TTC549 (cell line): Measurements from ENCODE around the gene ZNF223.

ENCODE experiments used
- FAIRE-seq: peaks from 2 replicates; lab custom pipeline; 2012; peaks lifted over from hg19 to GRCh38; lab: Jason Lieb, UNC

The ZNF223 gene

DNA sequence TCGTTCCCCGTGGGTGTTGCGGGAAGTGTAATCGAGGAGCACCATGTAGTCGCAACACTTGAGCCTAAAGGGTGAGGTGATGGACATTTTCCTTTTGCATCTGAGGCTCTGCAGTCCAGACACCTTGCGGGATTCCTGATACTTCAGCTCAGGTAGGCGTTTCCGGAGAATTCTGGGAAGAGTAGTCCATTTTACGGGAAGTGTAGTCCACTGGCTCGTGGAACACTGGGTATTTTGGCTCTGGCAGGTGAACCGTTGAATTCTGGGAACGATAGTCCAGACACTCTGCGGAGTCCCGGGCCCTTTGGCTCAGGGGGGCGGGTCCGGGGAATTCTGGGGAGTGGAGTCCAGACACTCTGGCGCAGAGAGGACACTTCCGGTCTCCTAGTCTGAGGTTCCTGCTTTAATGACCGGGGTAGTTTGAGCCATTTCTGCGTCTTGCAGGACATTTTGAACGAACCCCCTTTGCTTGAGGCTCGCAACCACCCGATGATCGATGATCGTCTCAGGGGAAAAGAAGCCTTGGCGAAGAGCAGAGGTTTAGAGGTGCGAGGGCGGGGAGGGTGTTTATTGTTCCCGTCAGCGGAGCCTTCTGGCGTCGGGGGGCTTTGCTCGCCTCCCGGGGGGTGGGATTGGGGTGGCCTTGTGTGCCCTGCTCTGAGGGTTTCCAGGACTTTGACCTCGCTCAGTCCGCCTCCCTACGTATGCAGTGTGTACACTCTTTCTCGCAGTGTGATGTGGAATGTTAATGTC is at the start of gene ZNF223:
Gene ZNF223 (plus strand): TSS at position 387 of the 753 bp plus-strand sequence. CDS start 3,141 bp downstream, outside the sequence.
- FAIRE-seq, result peak; percentile 55

DNA sequence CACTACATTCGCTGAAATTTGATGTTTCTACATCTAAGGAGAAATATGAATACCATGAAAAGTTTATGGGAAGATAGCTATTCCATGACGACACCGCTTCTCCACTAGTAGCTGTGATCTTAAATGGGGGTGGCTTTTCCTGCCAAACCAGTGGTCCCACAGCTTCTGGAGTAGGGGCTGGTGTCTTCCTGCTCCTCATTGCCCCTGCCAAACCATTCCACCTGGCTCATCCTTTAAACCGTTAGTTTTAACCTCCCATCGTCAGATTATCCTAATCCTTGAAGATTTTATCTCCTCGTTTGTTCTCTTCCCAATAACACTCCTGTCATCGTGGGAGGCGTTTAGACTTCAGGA is 49.6 kb upstream of the ZNF223 start:
- no peak for FAIRE-seq

DNA sequence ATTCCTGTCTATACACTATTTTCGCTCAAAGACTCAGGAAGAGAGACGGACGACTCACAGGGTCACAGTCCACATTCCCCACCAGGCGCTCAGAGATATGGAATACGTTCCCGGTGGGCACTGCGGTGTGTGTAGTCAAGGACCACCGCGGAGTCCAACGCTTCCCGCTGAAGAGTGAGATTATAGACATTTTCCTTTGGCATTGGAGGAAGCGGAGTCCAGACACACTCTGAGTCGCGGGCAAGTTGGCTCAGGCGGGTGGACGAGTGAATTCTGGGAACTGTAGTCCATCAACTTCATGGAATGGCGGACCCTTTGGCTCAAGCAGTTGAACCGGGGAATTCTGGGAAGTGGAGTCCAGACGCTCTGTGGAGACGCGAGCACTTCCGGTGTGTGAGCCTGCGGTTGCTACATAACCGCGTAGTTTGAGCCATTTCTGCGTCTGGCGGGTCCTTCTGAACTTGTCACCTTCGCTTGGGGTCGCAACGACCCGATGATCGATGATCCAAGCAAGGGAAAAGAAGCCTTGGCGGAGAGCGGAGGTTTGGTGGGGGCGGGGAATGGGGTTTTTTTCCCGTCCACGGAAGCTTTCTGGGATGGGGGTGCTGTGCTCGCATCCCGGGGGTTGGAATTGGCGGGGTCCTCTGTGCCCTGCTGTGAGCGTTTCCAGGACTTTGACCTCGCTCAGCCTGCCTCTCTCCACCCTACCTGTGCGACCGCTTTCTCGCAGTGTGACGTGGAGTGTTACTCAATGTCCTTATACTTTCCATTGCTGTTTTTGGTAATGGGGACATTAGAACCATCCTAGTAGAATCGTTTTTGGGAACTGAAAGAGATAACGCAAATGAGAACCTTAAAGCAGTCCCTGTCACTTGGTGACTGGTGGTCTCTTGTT is 49.0 kb upstream of the ZNF223 start, which contains the start of gene ZNF230:
Gene ZNF230 (plus strand): TSS at position 392 of the 895 bp plus-strand sequence. CDS start 4,122 bp downstream, outside the sequence.
- FAIRE-seq, result peak; percentile 91

GRCh38 chr19:44003461-44004009 is 48.3 kb upstream of the ZNF223 start:
- no peak for FAIRE-seq

DNA sequence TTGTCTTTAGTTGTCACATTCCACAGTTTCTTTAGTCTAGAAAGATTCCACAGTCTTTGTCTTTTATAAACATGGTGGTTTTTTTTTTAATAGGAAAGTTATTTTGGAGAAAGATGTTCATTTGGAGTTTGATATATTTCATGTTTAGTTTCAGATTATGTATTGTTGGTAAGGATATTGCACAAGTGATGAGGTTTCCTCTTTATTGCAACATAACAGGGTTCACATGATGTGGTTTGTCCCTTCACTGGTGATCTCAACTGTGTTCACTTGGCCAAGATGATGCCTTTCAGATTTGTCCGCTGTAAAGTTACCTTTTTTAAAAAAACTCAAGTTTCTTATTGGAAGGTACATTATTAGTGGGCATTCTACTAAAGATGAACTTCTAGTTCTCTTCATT is 45.9 kb upstream of the ZNF223 start:
- no peak for FAIRE-seq

- no peak for FAIRE-seq
These were observed 44.4 kb upstream of the ZNF223 start for GRCh38 chr19:44007473-44007872.

GRCh38 chr19:44010468-44010867 is 41.4 kb upstream of the ZNF223 start:
- FAIRE-seq, result no peak

DNA sequence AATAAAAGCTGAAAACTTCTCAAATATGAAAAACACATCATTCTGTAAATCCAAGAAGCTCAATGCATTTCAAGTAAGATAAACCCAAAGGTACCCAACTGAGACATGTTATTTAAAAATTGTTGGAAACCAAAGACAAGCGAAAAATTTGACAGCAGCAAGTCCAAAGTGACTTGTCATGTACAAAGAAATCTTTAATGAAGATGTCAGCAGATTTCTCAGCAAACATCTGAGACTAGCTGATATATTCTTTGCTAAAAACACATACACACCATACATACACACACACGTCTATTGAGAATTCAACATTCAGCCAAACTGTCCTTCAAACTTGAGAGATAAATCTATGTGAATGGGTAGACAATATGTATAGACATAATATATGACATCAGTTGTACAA is 32.3 kb upstream of the ZNF223 start:
- no peak for FAIRE-seq

DNA sequence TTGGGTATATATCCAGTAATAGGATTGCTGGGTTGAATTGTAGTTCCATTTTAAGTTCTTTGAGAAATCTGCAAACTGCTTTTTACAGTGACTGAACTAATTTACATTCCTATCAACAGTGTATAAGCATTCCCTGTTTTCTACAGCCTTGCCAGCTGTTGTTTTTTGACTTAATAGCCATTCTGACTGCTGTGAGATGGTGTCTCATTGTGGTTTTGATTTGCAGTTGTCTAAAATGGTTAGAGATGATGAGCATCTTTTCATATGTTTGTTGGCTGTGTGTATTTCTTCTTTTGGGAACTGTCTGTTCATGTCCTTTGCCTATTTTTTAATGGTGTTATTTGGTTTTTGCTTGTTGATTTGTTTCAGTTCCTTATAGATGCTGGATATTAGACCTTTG is 30.6 kb upstream of the ZNF223 start:
- FAIRE-seq, result no peak

DNA sequence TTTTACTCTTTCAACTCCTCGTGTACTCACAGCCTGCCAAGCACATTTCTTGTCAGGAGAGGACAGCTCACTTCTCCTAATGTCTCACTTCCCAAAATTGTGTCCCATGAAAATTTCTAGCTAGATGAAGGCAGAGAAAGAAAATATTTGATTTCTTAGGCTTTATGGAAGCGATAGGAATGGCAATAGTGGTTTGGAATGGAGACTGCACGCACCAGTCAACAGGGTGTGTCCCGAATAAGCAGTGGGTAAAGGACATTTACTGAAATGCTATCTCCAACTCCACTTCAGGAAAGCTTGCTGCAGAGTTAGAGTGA is 27.0 kb upstream of the ZNF223 start:
- no peak for FAIRE-seq

DNA sequence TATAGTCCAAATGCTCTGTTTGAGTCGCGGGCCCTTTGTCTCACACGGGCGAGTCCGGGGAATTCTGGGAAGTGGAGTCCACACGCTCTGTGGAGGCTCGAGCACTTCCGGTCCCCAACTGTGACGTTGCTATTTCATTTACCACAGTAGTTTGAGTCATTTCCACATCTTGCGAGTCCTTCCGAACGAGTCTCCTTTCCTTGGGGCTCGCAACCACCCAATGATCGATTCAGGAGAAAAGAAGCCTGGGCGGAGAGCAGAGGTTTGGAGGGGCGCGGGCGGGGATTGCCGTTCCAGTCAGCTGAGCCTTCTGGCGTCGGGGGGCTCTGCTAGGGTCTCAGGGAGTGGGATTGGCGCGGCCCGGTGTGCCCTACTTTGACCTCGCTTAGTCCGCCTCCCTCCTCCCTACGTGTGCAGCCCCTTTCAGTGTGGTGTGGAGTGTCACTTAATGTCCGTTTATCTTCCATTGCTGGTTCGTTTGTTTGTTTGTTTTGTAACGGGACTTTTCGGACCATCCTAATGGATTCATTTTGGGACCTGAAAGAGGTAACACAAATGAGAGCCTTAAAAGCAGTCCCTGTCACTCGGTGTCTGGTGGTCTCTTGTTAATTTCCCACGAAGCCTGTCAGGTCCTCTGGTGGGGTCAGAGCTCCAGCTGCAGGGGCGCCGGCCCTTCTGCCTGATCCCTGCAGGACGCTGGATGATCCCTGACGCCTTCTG is 26.5 kb upstream of the ZNF223 start, which contains the start of gene ZNF222:
Gene ZNF222 (plus strand): TSS at position 163 of the 720 bp plus-strand sequence. CDS start 58 bp downstream, at position 221.
- FAIRE-seq, result peak; percentile 90

DNA sequence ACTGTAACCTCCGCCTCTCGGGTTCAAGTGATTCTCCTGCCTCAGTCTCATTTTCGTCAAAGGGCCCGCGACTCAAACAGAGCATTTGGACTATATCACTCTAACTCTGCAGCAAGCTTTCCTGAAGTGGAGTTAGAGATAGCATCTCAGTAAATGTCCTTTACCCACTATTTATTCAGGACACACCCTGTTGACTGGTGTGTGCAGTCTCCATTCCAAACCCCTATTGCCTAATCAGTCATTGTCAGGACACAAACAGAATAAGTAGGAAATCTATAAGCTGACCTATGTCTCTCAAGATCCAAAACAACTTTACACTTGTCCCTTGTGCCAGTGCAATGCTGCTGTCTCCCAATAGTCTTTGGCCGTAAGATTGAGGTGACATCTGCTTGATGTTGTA is 25.2 kb upstream of the ZNF223 start:
- FAIRE-seq, result no peak

DNA sequence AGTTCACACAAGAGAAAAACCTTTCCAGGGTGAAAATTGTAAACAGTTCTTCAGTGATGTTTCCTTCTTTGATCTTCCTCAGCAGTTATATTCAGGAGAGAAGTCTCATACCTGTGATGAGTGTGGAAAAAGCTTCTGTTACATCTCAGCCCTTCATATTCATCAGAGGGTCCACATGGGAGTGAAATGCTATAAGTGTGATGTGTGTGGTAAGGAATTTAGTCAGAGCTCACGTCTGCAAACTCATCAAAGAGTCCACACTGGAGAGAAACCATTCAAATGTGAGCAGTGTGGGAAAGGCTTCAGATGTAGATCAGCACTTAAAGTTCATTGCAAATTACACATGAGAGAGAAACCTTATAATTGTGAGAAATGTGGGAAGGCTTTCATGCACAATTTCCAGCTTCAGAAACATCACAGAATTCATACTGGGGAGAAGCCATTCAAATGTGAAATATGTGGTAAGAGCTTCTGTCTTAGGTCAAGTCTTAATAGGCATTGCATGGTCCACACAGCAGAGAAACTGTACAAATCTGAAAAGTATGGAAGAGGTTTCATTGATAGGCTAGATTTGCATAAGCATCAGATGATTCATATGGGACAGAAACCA is 19.7 kb upstream of the ZNF223 start:
- FAIRE-seq, result no peak

DNA sequence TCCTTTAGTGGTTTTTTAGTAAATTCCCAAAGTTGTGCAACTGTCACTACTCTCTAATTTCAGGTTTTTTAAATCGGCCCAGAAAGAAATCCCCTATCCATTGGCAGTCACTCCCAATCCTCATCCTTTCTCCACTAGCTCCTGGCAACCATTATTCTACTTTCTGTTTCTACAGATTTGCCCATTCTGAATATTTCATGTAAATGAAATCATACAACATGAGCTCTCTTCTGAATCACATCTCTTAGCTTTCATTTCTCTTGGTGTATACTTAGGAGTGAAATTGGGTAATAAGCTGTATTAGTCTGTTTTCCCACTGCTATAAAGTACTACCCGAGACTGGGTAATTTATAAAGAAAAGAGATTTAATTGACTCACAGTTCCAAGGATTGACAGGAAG is 9.7 kb upstream of the ZNF223 start:
- FAIRE-seq, result no peak

DNA sequence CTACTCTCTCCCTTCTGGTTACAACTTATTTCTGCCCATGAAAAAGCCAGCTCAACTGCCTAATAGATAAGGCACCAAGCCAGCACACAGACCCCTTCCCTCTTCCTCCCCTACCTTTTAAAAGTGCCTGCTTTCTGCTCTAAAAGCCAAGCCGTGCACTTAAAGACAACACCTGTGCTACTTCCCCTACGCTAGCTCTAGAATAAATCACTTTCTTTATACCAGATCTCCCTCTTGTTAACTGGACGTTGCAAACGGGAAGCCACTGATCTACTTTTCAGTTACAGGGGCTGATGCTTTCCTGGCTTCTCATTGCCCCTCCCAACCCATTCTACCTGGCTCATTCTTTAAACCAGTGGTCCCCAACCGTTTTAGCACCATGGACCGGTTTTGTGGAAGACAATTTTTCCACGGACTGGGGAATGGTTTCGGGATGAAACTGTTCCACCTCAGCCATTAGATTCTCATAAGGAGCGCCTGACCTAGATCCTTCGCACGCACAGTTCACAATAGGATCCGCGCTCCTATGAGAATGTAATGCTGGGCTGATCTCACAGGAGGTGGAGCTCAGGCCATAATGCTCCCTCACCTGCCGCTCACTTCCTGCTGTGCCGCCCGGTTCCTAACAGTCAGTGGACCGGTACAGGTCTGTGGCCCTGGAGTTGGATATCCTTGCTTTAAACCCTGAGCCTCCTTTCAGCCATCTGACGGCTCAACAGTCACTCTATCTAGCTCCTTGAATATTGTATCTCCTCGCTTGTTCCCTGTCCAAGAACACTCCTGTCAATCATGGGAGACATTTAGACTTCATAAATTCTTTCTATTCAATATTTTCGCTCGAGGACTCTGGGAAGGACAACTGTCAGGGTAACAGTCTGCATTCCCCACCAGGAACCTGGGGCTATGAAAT is 841 bp upstream of the ZNF223 start:
- no peak for FAIRE-seq

GRCh38 chr19:44055870-44056269 is 4.0 kb downstream of the ZNF223 start:
- no peak for FAIRE-seq

DNA sequence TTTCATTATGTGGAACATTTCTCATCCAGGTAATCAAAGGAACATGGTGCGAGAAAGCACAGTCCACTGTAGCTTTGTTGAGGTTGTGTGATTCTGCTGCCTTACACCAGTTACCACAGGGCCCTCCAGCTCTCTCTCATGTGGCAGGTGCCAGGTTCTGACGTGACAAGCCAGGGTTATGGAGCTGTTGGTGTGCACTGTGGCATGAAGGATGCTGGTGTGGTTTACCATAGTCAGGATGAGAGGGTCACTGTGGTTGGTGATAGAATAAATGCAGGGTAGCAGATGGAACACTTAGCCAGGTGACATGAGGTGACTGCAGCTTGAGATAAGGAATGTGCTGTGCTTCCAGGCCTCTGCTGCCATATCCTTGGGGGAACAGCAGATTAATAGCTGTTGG is 7.4 kb downstream of the ZNF223 start:
- FAIRE-seq, result no peak

GRCh38 chr19:44061038-44061437 is 9.2 kb downstream of the ZNF223 start:
- no peak for FAIRE-seq

DNA sequence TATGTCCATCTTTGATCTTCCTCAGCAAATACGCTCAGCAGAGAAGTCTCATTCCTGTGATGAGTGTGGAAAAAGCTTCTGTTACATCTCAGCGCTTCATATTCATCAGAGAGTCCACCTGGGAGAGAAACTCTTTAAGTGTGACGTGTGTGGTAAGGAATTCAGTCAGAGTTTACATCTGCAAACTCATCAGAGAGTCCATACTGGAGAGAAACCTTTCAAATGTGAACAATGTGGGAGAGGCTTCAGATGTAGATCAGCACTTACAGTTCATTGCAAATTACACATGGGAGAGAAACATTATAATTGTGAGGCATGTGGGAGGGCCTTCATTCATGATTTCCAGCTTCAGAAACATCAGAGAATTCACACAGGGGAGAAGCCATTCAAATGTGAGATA is 14.5 kb downstream of the ZNF223 start:
- FAIRE-seq, result no peak

- FAIRE-seq, result no peak
These were observed 17.6 kb downstream of the ZNF223 start for GRCh38 chr19:44069415-44069814.
